ENCODE results near the gene ZNF664. TPM values are rescaled to one million over a fixed set of nuclear protein-coding genes. Genes with fewer than 3 reads are reported as not detected.

The ZNF664 gene
- total and polyA plus RNA-seq, 2 of the 8 experiments (the other 6 are each of a cell fraction or from before 2014, with no cell fraction given) = 22.8 to 51.4 TPM

DNA sequence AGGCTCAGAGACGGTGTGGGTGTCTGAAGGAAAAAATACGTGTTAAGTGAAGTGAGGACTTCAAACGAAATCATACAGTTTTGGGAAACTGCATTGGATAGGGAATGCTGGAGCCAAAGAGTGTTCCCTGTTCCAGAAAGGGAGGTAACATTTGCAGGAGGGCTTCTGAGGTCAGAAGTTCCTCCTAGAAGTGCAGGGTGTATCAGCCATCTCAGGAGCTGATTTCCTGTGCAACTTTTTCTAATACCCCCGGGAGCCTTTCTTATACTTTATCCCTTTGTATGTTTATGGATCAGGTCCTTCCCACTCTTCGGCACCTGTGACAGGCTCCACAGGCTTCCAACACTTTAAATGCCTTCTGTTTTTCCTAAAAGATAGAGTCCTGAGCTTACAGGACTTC lies 24.9 kb downstream of the ZNF664 start (continued):
- TF ChIP-seq, protein P1, sequence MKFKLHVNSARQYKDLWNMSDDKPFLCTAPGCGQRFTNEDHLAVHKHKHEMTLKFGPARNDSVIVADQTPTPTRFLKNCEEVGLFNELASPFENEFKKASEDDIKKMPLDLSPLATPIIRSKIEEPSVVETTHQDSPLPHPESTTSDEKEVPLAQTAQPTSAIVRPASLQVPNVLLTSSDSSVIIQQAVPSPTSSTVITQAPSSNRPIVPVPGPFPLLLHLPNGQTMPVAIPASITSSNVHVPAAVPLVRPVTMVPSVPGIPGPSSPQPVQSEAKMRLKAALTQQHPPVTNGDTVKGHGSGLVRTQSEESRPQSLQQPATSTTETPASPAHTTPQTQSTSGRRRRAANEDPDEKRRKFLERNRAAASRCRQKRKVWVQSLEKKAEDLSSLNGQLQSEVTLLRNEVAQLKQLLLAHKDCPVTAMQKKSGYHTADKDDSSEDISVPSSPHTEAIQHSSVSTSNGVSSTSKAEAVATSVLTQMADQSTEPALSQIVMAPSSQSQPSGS (IDR thresholded peaks at IDR 0.05; ENCODE audit: low read length) = no peak
- TF ChIP-seq GTF2F1 (IDR thresholded peaks at IDR 0.05; ENCODE audit: borderline replicate concordance, low read depth, low read length) (no peak), EP300 (IDR thresholded peaks at IDR 0.05; ENCODE audit: borderline replicate concordance in 1 of 2, low read depth in 2 of 2, low read length in 2 of 2) (no peak), KDM5A (IDR thresholded peaks at IDR 0.05; ENCODE audit: low read length) (no peak), KDM4A (IDR thresholded peaks at IDR 0.05; ENCODE audit: low read depth, low read length, severe bottlenecking) (no peak), GABPA (IDR thresholded peaks at IDR 0.05; ENCODE audit: borderline replicate concordance, insufficient read depth, low read length) (no peak), CTBP2 (IDR thresholded peaks at IDR 0.05; ENCODE audit: borderline replicate concordance, insufficient read depth, insufficient read length, low read length) (no peak), POLR2A (IDR thresholded peaks at IDR 0.05; ENCODE audit: control extremely low read depth in 1 of 2, low read depth in 2 of 2, low read length in 2 of 2) (no peak)
- TF ChIP-seq, protein P2, sequence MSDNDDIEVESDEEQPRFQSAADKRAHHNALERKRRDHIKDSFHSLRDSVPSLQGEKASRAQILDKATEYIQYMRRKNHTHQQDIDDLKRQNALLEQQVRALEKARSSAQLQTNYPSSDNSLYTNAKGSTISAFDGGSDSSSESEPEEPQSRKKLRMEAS (IDR thresholded peaks at IDR 0.05) = no peak
